ENCODE measurements around the gene MATN1.

MATN1 gene

DNA sequence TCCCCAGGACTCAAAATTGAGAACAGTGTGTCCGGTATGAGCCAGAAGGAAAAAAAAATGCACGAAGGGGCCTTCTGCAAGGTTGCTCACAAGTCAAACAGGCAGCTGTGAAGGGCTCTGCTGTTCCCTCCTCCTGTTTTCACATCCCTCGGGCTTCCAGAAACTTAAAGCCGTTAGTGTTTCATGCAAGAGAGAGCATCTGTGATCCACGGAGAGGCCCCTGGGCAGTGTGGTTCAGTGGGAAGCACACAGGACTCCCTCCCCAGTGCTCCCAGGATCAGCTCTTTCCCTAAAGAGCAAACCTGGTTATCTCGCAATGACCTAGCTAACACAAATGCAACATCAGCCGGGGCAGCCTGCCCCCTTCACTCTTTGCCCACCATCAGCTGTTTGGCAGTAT, 2.9 kb upstream of the MATN1 start (continued):
- TF ChIP-seq TCF4 (CRISPR knock-in tag; IDR thresholded peaks at IDR 0.05; ENCODE audit: borderline replicate concordance) = no peak

- ATAC-seq = no peak
- TF ChIP-seq BACH2 (CRISPR knock-in tag; IDR thresholded peaks at IDR 0.05; ENCODE audit: borderline replicate concordance) = no peak
- TF ChIP-seq TSHZ2 (CRISPR knock-in tag; IDR thresholded peaks at IDR 0.05) = no peak
- TF ChIP-seq CSDC2 (CRISPR knock-in tag; IDR thresholded peaks at IDR 0.05) = no peak
- no peak for TF ChIP-seq ISL1 (CRISPR knock-in tag; IDR thresholded peaks at IDR 0.05)
- TF ChIP-seq RARB (CRISPR knock-in tag; IDR thresholded peaks at IDR 0.05) = no peak
- TF ChIP-seq OSR1 (CRISPR knock-in tag; IDR thresholded peaks at IDR 0.05) = no peak
- TF ChIP-seq CSRNP3 (CRISPR knock-in tag; IDR thresholded peaks at IDR 0.05) = no peak
Measured at GRCh38 chr1:30725450-30726095, 2.2 kb upstream of the MATN1 start.

DNA sequence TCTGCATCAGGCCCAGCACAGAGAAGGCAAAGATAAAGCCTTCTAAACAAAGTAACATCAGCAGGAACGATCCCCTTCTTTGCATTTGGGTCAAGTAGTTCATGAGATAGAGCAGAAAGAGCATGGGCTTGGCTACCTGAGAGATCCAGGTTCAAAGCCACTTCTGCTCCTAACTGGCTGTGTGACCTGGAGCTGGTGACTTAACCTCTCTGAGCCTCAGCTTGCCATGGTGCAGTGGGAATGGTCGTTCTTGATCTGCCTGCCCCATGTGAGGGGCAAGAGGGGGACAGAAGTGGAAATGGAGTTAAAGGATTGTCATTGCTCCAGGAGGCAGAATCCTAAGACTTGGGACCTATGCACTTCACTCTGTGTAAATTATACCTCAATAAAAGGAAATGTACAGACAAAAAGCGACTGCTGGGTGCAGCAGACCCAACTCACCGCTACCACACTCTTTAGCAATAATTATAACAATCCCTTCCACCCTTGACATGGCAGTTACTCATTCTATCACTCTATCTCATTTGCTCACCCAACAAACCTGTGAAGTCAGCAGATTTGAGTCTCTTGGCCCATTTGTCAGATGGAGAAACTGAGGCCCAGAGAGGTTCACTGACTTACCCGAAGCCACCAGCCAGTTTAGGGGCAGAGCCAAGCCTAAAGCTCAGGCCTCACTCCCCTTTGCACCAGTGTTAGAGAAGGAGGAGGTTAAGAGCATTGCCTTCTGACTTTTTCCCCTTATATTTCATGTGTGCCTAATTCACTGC, 1.5 kb upstream of the MATN1 start:
- TF ChIP-seq TOX (CRISPR knock-in tag; IDR thresholded peaks at IDR 0.05; ENCODE audit: borderline replicate concordance) (no peak), ZFP3 (CRISPR knock-in tag; IDR thresholded peaks at IDR 0.05) (no peak), RARB (CRISPR knock-in tag; IDR thresholded peaks at IDR 0.05) (no peak), OSR1 (CRISPR knock-in tag; IDR thresholded peaks at IDR 0.05) (no peak), GLIS3 (CRISPR knock-in tag; IDR thresholded peaks at IDR 0.05) (no peak), ZFP30 (CRISPR knock-in tag; IDR thresholded peaks at IDR 0.05) (no peak), BACH2 (CRISPR knock-in tag; IDR thresholded peaks at IDR 0.05; ENCODE audit: borderline replicate concordance) (no peak), SNAI2 (CRISPR knock-in tag; IDR thresholded peaks at IDR 0.05) (no peak), PPARA (CRISPR knock-in tag; IDR thresholded peaks at IDR 0.05; ENCODE audit: borderline replicate concordance) (no peak), ISL1 (CRISPR knock-in tag; IDR thresholded peaks at IDR 0.05) (no peak), TSHZ2 (CRISPR knock-in tag; IDR thresholded peaks at IDR 0.05) (no peak)

DNA sequence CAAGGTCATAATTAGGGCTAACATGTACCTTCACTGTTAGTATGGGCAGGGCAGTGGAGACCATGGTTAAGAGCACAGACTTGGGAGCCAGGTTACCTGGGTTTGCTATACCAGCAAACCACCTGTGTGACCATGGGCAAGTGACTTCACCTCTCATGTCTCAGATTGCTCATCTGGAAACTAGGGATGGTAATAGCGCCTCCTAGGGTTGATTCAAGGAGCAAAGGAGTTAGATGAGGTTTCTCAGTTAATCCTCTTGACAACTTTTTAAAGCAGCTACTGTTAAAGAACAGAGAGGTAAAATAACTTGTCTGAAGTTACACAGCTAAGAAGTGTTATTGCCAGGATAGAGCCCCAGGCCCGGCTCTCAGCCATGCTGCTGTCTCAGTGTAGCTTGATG, 790 bp upstream of the MATN1 start:
- no peak for TF ChIP-seq CREB5 (CRISPR knock-in tag; IDR thresholded peaks at IDR 0.05; ENCODE audit: low read depth)
- ATAC-seq = no peak

More for the DNA sequence above, 1.5 kb upstream of the MATN1 start:
- no peak for ATAC-seq

- ATAC-seq = no peak
- TF ChIP-seq ZC3H10 (CRISPR knock-in tag; IDR thresholded peaks at IDR 0.05) (no peak), BACH2 (CRISPR knock-in tag; IDR thresholded peaks at IDR 0.05; ENCODE audit: borderline replicate concordance) (no peak), OSR1 (CRISPR knock-in tag; IDR thresholded peaks at IDR 0.05) (no peak), ARNTL (CRISPR knock-in tag; IDR thresholded peaks at IDR 0.05; ENCODE audit: borderline replicate concordance, low read depth) (no peak), ISL1 (CRISPR knock-in tag; IDR thresholded peaks at IDR 0.05) (no peak)
Measured at GRCh38 chr1:30721812-30722537, 1.4 kb downstream of the MATN1 start.

All from SK-N-SH treated with all-trans-retinoic acid at 6 μM for 48 hours (cell line).